DLD1 (cell line): ENCODE measurements around the gene TNS2.
"Not testable (repeated sequence)": the region's sequence is repeated elsewhere in the genome, so short reads cannot be mapped to it uniquely, and the experiment has no call there.

ENCODE experiments used
- in situ Hi-C: cut with HindIII; loops from 2 replicates; pipeline ENCODE4 v1.10.0; 2017; ENCODE audit warnings: low sequenced_read_pairs

The TNS2 gene

GRCh38 chr12:53093777-53094393, 44.0 kb downstream of the TNS2 start:
- in situ Hi-C loops, result no loop called here

GRCh38 chr12:53094394-53094787, 44.5 kb downstream of the TNS2 start:
- in situ Hi-C loops, result no loop called here

- in situ Hi-C loops, result not testable (repeated sequence)
Observed at GRCh38 chr12:53094796-53095595, 45.1 kb downstream of the TNS2 start.

- in situ Hi-C loops, result not testable (repeated sequence)
Observed at GRCh38 chr12:53095596-53095895, 45.7 kb downstream of the TNS2 start.

GRCh38 chr12:53096089-53096741, 46.4 kb downstream of the TNS2 start:
- in situ Hi-C loops, result no loop called here

- in situ Hi-C loops, result no loop called here
Observed at GRCh38 chr12:53096759-53097158, 46.9 kb downstream of the TNS2 start.

GRCh38 chr12:53097207-53097563, 47.3 kb downstream of the TNS2 start:
- in situ Hi-C loops, result no loop called here

- in situ Hi-C loops, result no loop called here
Observed at GRCh38 chr12:53097564-53098353, 47.9 kb downstream of the TNS2 start, which contains the start of gene IGFBP6. Gene IGFBP6 (plus strand): TSS chr12:53097667. CDS start chr12:53097718, 51 bp downstream.

GRCh38 chr12:53098354-53098981, 48.6 kb downstream of the TNS2 start:
- in situ Hi-C loops, result no loop called here

GRCh38 chr12:53099071-53099882, 49.4 kb downstream of the TNS2 start:
- in situ Hi-C loops, result no loop called here

GRCh38 chr12:53100466-53101151, 50.7 kb downstream of the TNS2 start:
- in situ Hi-C loops, result no loop called here

GRCh38 chr12:53101266-53101665, 51.4 kb downstream of the TNS2 start:
- in situ Hi-C loops, result no loop called here

GRCh38 chr12:53101931-53102781, 52.3 kb downstream of the TNS2 start:
- in situ Hi-C loops, result no loop called here

GRCh38 chr12:53102883-53103807, 53.3 kb downstream of the TNS2 start, which contains the start of gene SOAT2:
Gene SOAT2 (plus strand): TSS chr12:53103486. CDS start chr12:53103578, 92 bp downstream.
- in situ Hi-C loops, result no loop called here

GRCh38 chr12:53103860-53104305, 54.0 kb downstream of the TNS2 start:
- in situ Hi-C loops, result no loop called here

GRCh38 chr12:53105256-53105655, 55.4 kb downstream of the TNS2 start:
- in situ Hi-C loops, result no loop called here

GRCh38 chr12:53105712-53106439, 56.0 kb downstream of the TNS2 start:
- in situ Hi-C loops, result no loop called here
